BE2C (cell line): ENCODE results near the gene RSAD2.
"Not testable (repeated sequence)": the region's sequence is repeated elsewhere in the genome, so short reads cannot be mapped to it uniquely, and the experiment has no call there.

Source experiments
- DNase-seq: peaks from one replicate; pipeline ENCODE4 v3.0.0-alpha.2; 2020
- H3K27me3 ChIP-seq: fragments of 250-450 bp; sonication (Bioruptor Pico); 2 replicates; pipeline ENCODE4 v1.5.1; 2020; ENCODE audit warnings: mild to moderate bottlenecking
- H3K36me3 ChIP-seq: fragments of 250-450 bp; sonication (Bioruptor Pico); 2 replicates; pipeline ENCODE4 v1.5.1; 2020; ENCODE audit warnings: mild to moderate bottlenecking
- H3K4me1 ChIP-seq: fragments of 250-450 bp; sonication (Bioruptor Pico); 2 replicates; pipeline ENCODE4 v1.5.1; 2020
- H3K4me3 ChIP-seq: 2 replicates; pipeline ENCODE4 v1.5.1; 2011; ENCODE audit warnings: low read depth, low read length
- H3K9me3 ChIP-seq: fragments of 250-450 bp; sonication (Bioruptor Pico); 2 replicates; pipeline ENCODE4 v1.5.1; 2020
- TF ChIP-seq, protein P1 (sequence below): IDR thresholded peaks from 2 replicates; pipeline ENCODE4 v1.5.1; 2012; ENCODE audit warnings: mild to moderate bottlenecking, low read depth, low read length

Gene RSAD2

DNA sequence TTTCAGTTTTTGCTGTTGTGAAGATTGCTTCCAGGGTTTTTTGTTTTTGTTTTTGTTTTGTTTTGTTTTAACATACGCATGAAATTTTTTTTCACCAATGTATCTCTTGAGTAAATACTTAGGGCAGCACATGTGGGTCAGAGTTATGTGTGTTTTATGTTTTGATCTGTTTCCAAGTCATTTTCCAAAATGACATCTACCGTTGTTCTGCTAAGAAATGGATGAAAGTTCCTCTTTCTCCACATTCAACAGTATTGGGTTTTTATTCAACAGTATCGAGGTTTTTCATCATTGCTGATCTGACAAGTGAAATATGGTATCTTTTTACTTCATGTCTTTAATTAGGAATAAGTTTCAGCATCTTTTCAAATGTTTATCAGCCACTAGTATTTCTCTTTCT lies 56.3 kb downstream of the RSAD2 start:
- Histone ChIP-seq H3K9me3 (no peaks in the 10 kb centered on the region), H3K4me3 (no peak overlapping the region), H3K27me3 (no peaks in the 10 kb centered on the region), H3K36me3 (peaks cover 3% of the 10 kb centered on the region; the same call in 1 of the 2 replicates), H3K4me1 (no peaks in the 10 kb centered on the region; the same call in 1 of the 2 replicates)
- TF ChIP-seq, protein P1, sequence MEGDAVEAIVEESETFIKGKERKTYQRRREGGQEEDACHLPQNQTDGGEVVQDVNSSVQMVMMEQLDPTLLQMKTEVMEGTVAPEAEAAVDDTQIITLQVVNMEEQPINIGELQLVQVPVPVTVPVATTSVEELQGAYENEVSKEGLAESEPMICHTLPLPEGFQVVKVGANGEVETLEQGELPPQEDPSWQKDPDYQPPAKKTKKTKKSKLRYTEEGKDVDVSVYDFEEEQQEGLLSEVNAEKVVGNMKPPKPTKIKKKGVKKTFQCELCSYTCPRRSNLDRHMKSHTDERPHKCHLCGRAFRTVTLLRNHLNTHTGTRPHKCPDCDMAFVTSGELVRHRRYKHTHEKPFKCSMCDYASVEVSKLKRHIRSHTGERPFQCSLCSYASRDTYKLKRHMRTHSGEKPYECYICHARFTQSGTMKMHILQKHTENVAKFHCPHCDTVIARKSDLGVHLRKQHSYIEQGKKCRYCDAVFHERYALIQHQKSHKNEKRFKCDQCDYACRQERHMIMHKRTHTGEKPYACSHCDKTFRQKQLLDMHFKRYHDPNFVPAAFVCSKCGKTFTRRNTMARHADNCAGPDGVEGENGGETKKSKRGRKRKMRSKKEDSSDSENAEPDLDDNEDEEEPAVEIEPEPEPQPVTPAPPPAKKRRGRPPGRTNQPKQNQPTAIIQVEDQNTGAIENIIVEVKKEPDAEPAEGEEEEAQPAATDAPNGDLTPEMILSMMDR: no peak
- DNase-seq: no peak

DNA sequence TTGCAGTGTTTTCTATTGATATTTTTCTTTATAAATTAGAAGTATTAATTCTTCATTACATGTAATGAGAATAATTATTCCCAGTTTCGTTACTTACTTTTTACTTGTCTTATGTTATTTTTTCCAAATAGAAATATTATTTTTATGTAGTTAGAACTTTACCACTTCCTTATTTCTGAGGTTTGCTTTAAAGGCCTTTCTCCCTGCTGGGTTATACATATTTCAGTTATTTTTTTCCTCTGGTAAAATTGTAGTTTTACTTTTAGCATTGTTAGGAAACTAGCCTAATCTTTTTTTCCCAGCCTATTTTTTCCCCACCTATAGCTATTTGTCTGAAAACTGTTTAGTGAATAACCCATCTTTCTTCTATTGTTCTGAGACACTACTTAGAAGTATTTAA lies 56.8 kb downstream of the RSAD2 start:
- no peaks in the 10 kb centered on the region for H3K9me3 ChIP-seq
- DNase-seq: no peak
- no peaks in the 10 kb centered on the region; the same call in 1 of the 2 replicates for H3K36me3 ChIP-seq
- H3K4me1 ChIP-seq: no peaks in the 10 kb centered on the region; the same call in 1 of the 2 replicates
- no peaks in the 10 kb centered on the region for H3K27me3 ChIP-seq
- TF ChIP-seq, protein P1: no peak
- H3K4me3 ChIP-seq: no peak overlapping the region

GRCh38 chr2:6934758-6935651 lies 57.4 kb downstream of the RSAD2 start:
- H3K4me3 ChIP-seq: no peak overlapping the region
- H3K9me3 ChIP-seq: no peaks in the 10 kb centered on the region
- TF ChIP-seq, protein P1: no peak
- H3K4me1 ChIP-seq: no peaks in the 10 kb centered on the region; the same call in 1 of the 2 replicates
- DNase-seq: no peak
- H3K27me3 ChIP-seq: no peaks in the 10 kb centered on the region
- H3K36me3 ChIP-seq: no peaks in the 10 kb centered on the region; the same call in 1 of the 2 replicates

- not testable (repeated sequence) for DNase-seq, H3K9me3 ChIP-seq, H3K36me3 ChIP-seq, H3K4me3 ChIP-seq, H3K4me1 ChIP-seq, H3K27me3 ChIP-seq
Observed at GRCh38 chr2:6935652-6936020, 58.1 kb downstream of the RSAD2 start.

DNA sequence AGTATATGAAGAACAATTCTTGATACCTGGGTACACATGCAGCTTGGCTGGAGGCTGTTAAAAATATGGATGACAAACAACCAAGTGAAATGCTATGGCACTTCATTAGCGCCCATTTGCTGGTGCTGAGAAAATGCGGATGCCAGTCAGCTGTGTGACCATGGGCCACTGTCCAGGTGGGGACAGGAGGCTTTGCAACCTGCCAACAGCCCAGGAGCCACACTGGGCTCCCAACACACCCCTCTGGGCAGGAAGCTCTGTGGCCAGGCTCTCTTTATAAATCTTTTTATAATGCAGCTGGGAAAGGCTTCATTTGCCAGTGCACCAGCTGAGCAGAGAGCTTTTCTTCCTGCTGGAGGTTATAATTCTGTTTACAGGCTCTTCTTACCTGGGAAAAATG lies 59.6 kb downstream of the RSAD2 start:
- Histone ChIP-seq H3K27me3 (no peaks in the 10 kb centered on the region), H3K4me1 (peaks cover 3% of the 10 kb centered on the region; the same call in 1 of the 2 replicates), H3K36me3 (peaks cover 11% of the 10 kb centered on the region), H3K9me3 (no peaks in the 10 kb centered on the region), H3K4me3 (no peak overlapping the region)
- TF ChIP-seq, protein P1: no peak
- no peak for DNase-seq

DNA sequence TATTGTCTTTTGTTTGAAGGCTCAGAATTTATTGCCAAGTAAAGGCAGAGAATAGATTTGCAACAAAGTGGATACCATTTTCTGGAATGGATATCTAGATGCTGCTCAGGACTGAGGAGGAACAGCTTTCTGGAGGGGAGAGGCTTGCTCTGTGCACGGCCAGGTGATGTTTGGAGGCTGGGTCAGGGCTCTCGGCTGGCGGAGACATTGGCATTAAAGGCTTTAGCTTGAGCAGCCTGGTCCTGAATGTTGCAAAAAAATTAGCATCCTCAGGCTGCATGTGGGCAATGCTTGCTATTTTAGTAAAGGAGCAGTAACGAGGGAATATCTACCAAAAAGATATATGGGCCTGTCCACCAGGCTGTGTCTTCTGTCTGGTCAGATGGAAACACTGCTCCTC lies 60.0 kb downstream of the RSAD2 start:
- Histone ChIP-seq H3K4me1 (peaks cover 3% of the 10 kb centered on the region; the same call in 1 of the 2 replicates), H3K9me3 (no peaks in the 10 kb centered on the region), H3K27me3 (no peaks in the 10 kb centered on the region), H3K36me3 (peaks cover 12% of the 10 kb centered on the region), H3K4me3 (no peak overlapping the region)
- TF ChIP-seq, protein P1: no peak
- DNase-seq: no peak
